ENCODE data around the gene KATNB1.

KATNB1 gene

DNA sequence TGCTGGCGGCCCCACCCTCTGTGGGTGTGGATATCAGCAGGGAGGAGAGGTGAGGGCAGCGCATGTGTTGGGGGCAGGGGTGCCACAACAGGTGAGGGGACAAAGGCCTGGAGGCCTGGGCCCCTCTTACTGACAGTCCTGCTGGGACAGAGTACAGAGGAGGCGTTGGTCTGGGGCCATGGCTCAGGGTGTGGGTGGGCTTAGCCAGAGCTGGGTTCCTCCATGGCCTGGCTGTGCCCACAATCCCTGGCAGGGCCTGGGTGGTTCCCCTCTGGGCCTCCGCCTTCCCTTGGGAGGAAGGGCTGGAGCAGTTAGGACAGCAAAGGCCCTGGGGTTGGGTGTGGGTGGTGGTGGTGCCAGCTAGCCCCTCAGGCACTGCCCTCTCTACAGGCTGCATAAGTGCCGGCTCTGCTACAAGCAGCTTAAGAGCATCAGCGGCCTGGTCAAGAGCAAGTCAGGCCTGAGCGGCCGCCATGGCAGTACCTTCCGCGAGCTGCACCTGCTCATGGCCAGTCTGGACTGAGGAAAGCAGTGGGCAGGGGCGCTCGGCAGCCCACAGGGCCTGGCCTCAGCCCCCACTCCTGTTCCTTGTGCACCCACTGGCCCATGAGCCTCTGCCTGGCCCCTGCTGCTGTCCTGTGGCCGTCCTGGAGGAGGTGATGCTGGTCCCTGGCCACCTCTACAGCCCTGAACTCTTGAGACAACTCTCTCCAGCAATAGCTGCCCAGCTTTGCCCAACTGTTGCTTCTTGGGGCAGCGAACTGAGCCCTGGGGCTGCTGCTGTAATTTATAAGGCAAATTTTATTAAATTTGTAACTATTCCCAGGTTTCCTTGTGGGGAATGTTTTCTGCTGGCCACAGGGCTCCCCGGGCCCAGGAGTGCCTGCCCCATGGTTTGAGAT lies 21.1 kb downstream of the KATNB1 start:
- no peak for DNase-seq (ENCODE audit: low spot score)

DNA sequence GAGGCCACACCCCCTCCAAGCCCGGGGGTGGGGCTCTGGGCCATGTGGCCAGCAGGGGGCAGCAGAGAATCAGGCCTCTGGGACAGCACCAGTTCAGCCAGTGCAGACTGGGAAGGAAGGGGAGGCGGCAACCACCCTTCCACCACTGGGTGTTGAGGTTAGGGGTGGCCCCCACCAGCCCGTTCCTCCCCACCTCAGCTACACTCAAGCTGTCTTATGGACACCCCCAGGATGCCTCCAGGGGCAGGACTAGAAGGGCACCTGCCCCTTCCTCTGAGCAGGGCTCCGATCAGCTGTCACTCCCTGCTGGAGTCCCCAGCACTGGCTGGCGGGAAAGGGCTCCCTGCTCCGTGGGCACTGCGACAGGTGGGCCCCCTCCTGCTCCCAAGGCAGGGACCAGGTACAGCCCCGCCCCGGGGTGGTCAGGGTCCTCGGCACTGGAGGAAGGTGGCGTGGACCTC lies 21.8 kb downstream of the KATNB1 start:
- peak; percentile 87 for DNase-seq (ENCODE audit: low spot score)

DNA sequence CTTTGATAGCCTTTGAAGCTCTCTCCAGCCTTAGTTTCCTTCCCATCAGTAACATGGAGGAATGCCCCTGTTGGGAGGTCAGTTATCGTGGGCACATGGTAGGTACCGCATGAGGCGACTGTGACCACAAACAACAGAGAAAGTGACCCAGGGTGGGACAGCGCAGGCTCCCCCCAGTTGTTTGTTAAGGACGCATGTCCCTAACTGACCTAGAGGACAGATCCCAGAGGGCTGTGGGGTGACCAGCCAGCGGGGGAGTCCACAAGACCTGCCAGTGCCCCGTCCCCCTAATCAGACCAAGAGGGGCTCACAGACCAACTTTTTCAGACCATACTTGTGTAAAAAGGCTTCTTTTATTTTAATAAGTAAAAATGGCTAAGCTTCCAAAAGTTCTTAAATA lies 22.3 kb downstream of the KATNB1 start:
- no peak for DNase-seq (ENCODE audit: low spot score)

DNA sequence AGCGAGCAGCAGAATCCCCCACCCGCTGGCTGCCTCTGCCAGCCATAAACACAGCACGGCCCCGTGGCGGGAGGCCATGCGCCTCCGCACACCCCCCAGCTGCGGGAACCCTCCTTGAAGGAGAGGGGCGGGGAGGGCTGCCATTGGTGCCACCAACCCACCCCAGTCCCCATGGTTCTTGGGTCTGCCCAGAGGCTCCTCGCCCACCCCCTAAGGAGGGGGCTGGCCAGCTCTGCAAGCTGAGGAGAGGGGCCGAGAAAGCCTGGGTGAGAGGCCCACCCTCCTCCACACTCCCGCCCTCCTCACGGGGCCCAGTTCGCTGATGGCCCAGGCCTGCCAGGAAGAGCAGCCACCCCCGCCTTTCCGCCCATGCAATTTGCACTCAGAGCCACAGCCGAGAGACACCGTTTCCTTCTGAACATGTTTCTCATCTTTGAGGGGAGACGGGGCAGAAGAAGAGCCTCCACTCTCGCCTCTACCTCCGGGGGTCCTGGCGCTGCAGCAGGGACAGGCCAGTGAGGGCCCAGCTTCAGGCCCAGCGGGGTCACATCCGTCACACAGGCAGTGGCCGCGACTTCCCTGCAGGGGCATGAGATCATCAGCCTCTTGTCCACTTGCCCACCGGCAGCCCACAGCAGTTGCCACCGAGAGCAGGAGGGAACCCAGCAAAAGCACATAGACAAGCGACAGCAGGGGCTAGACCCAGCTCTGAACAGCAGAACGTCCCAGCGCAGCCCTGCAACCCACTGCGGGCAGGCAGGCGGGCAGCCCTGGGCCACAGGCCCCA lies 23.0 kb downstream of the KATNB1 start:
- DNase-seq (ENCODE audit: low spot score): no peak

DNA sequence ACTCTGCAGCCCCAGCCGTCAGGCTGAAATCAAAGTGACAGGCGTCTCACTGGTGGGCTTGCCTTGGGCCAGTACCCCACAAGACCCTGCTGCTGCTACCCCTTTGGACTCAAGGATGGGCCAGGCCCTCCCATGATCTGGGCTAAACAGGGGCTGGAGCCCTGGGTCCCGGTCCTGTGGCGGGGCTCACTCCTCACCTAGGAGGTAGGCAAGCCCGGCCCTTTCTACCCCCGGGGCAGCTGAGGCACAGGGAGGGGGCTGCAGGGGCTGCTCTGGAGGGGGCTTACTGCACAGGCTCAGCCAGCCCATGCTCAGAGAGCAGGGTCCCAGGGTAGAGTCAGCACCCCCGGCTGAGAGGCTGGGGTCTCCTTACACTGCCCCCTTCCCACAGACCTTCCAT lies 23.6 kb downstream of the KATNB1 start:
- DNase-seq (ENCODE audit: low spot score): no peak

DNA sequence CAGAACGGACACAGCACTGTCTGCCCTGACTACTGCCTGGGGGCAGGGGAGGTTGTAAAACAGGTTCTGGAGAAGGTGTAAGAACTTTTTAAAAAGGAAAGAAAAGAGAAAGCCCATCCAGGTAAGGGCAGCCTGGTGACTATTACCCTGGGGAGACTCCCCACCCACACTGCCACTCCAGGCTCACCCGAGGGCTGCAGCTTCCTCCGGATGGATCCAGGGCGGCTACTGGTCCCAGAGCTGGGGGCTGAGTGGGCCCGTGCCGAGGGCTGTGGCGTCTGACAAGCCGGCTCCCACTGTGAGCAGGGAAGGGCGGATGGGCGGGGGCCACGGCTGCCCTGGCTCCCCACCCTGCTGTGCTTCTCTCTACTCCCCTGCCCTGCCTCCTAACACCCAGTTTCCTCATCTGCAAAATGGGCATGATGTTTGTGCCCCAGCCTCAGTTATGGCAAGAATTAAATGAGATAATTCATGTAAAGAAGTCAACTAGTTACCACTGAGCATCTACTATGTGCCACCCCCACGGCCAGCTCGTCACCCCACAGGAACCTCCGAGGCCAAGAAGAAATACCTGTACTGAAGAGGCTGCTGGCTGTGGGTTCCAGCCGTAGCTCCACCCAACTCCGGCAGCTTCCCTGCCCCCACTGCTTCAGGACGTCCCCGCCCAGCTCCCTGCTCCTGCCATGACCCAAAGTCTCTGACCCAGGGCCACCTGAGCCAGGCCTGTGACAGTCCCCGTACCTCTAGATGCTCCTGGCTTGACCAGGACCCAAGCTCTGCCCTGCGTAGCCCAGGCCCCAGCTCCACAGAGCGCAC lies 24.2 kb downstream of the KATNB1 start:
- no peak for DNase-seq (ENCODE audit: low spot score)

DNA sequence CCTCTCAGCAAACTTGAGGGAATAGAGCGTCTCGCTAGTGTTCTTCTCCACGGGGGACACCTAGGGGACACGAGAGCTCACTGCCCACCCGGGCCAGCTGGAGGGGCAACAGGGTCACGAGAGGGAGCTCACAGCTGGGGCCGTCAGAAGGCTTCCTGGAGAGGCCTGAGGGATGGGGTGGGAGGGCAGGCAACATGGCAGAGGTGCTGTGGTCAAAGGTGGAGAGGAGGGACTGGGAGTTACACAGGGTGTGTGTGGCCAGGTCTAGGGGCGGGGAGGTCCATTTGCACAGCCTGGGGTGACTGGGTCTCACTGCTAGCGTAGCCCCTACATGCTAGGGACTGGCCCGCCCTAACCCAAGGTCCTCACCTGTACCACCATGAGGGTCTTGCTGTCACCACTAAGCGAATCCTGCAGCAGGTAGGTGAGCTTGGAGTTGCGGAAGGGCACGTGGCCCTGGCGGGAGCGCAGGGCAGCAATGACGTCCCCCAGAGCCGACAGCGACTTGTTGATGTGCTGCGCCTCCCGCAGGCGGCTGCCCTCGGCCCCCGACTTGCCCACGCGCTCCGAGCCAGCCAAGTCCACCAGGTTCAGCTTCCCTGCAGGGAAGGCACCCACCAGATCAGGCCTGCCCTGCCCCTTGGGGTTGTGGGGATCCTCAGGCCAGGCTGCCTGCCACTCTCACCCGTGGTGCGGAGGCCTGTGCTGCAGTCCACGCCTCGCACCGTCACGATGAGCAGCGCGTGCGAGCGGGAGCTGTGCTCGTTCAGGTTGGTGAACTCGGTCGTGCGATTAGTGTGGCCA lies 25.0 kb downstream of the KATNB1 start:
- no peak for DNase-seq (ENCODE audit: low spot score)

DNA sequence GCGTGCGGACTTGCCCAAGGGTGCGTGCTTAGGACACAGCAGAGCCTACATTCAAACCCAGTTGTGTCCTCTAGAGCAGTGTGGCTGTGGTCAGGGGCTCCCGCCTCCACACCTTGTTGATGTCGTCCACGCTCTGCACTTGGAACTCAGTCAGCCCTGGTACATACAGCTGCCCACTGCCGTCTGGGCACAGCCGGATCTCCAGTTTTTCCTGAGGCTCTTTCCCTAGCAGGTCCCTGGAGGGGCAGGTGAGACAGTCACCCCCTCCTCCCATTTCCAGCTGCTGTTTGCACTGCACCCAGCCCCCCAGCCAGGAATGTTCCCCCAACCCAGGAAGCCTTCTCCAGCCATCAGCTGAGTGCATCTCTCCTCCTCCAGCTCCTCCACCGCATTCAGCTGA lies 25.7 kb downstream of the KATNB1 start:
- no peak for DNase-seq (ENCODE audit: low spot score)

DNA sequence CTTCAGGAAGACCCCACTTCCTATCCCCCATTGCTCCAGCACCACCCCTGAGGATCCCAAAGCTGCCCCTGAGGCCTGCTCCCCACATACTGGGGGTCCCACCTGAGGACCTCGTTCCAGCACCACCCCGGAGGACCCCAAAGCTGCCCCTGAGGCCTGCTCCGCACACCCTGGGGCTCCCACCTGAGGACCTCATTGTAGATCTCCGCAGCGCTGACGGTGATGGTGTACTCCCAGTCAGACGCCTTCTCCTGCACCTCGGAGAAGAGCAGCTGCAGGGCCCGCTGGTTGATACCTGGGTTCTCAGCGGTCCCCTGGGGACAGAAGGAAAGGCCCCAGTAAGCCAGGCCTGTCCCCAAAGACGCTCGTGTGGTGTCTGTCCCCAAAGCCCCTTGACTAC lies 26.4 kb downstream of the KATNB1 start:
- no peak for DNase-seq (ENCODE audit: low spot score)

DNA sequence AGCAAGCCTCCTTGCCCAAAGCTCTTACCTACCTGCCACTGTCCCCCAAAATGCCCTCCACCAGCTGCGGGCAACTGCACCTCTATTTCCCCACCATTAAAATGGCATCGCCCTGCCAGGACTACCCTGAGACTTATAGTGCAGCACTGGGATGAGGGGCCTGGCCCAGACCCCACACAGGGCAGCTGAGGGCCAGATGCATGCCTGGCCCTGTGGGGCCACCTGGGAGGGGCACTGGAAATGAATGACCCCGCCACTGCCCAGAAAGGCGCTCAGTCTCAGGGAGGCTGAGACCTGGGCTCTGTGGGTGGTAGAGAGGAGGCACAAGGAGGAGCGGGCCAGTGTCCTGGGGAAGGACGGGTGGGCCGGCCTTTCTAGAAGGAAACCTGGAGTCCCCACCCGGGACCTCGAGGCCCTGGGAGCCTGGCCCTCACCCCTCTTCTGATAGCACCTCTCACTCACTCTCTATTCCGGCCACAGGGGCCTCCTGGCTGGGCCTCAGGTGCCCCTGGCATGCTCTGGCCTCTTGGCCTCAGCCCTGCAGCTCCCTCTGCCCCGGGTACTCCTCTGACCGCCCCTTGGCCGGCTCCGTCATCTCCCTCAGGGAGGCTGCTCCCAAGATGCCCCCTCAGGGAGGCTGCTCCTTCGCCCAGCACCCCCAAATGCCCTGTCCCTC lies 26.9 kb downstream of the KATNB1 start:
- DNase-seq (ENCODE audit: low spot score): no peak

DNA sequence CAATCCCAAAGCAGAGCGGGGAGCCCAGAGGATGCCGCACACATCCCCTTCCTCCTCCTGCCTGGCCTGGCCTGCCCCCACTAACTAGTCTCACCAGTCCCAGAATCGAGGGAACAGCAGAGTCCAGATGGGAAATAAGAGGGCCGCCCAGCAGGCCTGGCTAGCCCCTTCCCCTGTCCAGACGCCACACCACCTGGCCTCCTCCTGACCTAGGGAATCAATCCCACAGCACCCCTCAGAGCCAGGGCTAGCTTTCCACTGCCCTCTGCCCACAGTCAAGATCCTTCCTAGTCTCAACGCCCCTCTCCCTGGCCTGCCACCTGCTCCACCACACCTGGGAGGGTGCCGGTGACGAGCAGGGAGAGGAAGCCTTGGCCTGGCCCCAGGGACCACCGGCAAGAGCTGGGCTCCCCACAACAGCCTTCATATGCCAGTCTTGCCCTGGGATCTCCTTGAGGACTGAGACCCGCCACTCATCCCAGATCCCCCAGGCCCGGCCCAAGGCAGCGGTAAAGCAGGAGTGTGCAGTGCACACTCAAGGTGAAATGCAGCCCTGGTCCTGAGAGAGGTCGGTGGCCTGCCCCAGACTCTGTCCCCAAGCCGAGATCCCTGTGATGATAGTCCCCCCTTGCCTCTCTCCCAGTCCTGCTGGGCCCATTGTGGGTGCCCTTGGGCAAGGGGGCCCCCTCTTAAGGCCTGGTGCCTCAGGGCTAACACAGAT lies 27.9 kb downstream of the KATNB1 start:
- DNase-seq (ENCODE audit: low spot score): no peak

DNA sequence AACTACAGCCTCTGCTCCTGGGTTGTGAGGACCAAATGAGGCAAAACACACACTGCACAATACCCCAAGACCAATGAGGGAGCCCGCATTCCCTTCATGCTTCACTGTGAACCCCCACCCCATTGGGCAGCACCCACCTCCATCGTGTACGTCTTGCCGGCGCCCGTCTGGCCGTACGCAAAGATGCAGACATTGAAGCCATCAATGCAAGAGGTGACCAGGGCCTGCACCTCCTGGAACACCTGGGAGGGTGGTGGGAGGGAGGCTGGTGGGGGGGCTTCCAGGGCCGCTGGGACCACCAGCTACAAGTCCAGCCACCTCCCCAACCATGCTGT lies 28.4 kb downstream of the KATNB1 start:
- no peak for DNase-seq (ENCODE audit: low spot score)

DNA sequence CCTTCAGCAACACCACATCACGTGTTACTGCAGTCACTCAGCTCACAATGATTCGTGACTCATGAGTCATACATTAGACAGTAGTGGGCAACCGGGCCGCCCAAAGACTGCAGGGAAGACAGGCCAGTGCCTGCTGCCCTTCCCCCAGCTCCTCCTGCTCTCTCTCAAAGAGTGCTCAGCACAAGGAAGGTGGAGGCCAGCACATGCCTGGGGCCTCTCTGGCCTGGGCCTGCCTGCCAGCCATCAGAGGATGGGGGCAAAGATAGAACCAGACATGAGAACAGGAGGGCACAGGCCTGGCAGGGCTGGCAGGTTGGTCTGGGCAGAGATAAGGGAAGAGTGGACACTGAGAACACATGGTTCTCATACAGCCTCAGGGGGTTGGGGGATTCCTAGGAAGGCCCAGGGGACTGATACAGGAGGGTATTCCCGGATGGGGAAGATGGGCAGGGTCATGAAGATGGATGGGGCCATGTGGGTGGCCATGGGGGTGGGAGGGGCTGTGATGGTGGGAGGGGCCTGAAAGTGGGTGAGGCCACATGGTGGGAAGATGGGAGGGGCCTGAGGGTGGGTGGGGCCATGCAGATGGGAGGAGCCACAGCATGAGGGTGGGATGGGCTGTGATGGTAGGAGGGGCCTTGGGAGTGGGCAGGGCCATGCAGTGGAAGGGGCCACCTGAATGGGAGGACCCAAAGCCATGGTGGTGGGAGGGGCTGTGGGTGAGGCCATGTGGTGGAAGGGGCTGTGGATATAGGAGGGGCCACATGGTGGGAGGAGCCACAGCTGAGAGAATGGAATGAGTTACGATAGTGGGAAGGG lies 29.0 kb downstream of the KATNB1 start:
- DNase-seq (ENCODE audit: low spot score): peak; percentile 54

DNA sequence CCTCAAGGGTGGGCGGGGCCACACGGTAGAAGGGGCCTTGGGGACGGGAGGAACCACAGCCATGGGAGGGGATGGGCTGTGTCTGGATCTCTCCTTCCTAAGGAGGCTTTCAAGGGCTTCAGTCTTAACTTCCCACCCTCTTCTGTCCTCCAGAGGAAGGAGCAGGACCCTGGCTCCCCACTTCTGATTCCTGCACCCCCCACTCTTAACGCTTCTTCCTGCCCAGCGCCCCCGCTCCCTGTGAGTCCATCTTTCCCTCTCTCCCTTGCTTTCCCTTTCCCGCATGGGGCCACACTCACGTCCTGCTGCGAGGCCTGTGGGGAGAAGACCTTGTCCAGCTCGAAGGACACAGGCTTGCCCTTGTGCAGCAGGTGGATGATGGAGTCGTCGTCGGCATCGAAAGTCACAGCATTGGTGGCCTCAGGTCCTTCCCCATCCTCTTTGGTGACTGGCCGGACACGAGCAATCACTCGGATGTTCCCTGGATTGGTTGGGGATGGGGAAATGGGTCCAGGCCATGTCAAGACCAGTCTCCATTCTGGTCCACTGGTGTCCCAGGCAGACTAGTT lies 29.7 kb downstream of the KATNB1 start:
- no peak for DNase-seq (ENCODE audit: low spot score)

DNA sequence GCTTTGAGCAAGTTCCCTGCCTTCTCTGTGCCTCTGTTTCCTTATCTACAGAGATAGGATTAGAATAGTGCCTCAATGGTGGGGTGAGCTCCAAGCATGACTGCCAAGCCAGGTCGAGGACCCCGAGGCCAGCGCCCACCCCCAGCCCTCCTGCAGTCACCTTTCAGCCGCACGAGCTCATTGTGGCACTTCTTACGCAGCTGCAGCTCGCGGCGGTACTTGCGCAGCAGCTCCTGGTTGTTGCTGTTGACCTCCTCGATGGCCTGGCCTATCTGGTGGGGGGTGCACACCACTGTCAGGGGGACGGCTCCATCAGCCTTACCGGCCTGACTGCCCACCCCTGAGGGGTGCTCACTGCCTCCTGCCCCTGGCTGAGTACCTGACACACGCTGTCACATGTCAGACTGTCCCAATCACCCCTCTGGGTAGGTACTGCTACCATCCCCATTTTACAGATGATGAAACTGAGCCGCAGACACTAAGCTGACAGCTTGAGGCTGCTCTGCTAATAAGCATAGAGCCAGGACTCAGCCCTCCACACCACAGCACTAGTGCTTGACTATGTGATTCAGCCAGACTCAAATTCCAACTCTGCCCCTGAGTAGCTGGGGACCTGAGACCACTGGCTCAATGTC lies 31.3 kb downstream of the KATNB1 start:
- no peak for DNase-seq (ENCODE audit: low spot score)

DNA sequence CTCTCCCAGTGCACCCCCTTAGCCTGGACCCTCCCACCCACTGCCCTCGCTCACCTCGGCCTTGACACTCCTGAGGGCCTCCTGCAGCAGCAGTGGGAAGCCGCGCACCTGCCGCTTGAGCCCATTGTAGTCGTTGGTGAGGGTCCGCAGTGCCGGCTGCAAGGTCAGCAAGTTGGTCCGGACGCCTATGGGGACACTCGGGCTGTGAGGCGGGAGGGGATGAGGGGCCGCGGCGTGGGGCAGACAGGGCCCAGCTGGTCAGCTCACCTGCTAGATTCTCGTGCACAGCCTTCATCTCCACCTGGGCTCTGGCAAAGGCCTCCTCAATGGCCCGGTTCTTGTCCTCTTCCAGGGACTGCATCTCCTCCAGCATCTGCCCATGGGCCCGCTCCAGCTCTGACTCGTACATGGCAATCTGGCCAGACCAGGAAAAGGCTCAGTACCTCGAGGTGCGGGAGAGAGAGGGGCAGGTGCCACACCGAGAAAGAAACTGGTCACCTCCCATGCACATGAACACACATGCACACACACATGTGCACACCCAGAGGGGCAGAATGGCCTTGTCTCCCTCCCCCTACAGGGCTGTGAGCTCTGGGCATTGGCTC lies 34.1 kb downstream of the KATNB1 start:
- DNase-seq (ENCODE audit: low spot score): no peak

DNA sequence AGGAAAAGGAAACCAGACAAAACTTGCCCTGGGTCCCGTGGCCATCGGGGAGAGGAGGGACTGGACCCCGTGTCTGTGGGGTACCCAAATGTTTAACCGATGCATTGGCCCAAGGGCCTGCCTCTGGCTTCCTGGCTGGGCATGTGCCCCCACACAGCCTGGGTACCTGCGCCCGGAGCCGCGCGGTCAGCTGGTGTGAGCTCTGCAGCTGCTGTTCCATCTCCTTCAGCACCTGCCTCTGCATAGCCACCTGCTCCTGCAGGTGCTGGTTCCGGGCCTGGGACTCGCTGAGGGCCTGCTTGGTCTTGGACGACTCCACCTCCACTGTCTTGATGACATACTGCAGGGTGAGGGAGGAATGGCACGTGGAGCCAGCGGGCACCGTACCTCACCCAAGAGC lies 34.8 kb downstream of the KATNB1 start:
- no peak for DNase-seq (ENCODE audit: low spot score)

DNA sequence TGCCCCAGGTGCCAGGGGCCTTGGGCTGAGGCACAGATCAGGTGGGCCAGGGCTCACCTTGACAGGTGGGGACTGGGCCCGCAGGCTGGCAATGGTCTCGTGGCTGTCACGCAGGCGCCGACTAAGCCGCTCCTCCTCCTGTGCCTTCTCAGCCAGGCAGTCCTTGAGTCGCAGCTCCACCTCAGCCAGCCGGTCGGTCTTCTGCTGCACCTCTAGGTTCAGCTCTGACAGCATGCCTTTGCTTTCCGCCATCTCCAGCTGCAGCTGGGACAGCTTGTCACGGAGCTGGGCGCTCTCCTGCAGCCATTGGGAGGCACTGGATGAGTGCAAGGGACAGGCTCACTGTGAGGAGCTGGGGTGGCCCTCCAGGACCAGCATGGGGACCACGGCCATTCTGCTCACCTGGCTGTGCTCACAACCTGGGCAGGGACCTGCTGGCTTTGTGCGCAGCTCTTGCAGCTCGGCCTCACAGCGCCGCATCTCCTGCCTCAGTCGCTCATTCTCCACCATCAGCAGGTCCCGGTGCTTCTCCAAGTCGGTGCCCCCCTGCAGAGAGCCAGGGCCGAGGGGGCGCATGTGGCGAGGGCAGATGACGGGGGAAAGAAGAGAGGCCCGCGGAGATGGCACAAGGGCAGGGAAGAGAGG lies 35.7 kb downstream of the KATNB1 start:
- no peak for DNase-seq (ENCODE audit: low spot score)

All from germinal center (tissue), 1 donor.